ENCODE results near the gene C4orf46. TPM values are rescaled to one million over a fixed set of nuclear protein-coding genes. Genes with fewer than 3 reads are reported as not detected.
"Not testable (repeated sequence)": the region's sequence is repeated elsewhere in the genome, so short reads cannot be mapped to it uniquely, and the experiment has no call there.

C4orf46 gene
- total RNA-seq, 1 donor from 2014 or later: 16.2 TPM

DNA sequence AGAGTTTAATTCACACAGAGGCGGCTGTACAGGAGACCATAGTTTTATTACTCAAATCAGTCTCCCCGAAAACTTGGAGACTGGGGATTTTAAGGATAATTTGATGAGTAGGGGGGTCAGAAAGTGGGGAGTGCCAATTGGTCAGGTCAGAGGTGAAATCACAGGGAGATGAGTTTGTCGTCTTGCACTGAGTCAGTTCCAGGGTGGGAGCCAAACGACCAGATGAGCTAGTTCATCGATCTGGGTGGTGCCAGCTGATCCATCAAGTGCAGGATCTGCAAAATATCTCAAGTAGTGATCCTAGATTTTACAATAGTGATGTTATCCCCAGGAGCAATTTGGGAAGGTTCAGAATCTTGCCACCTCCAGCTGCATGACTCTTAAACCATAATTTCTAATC is 4.4 kb upstream of the C4orf46 start:
- Histone ChIP-seq H3K4me1 (ENCODE audit: control insufficient read depth in 3 of 3, insufficient read depth in 3 of 3, low read length in 3 of 3) (peaks cover 2 to 15% (median 3%) of the 10 kb centered on the region in 3 donors), H3K4me3 (ENCODE audit: low read length in 3 of 3) (no peak overlapping the region), H3K9me3 (ENCODE audit: control insufficient read depth in 3 of 3, low read length in 3 of 3) (no peaks in the 10 kb centered on the region), H3K36me3 (ENCODE audit: control insufficient read depth in 3 of 3, insufficient read depth in 3 of 3, low read length in 3 of 3) (no peaks in the 10 kb centered on the region), H3K9ac (ENCODE audit: low read depth in 1 of 3, low read length in 3 of 3) (no peak overlapping the region), H3K27me3 (ENCODE audit: control insufficient read depth in 3 of 3, insufficient read depth in 3 of 3, low read length in 3 of 3) (no peaks in the 10 kb centered on the region), H3K27ac (ENCODE audit: low read depth, low read length) (no peak overlapping the region)

DNA sequence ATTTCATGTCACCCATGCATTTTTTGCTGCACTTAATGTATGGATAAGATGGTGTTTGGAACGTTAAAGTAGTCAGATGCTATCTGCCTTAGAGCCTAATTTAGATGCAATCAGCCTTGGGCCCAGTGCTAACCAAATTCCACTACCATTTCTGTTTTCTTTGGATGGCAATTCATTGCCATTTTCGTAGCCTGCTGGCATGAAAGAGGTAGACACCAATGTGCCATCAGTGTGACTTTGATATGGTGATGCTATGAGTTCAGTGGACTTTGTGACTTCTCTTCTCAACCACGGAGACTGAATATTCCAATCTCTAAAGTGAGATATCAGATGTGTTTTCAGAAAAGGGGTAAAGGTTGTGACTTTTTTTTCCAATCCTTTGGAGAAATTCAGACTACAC is 1.9 kb upstream of the C4orf46 start:
- no peak overlapping the region for H3K27ac ChIP-seq (ENCODE audit: low read depth, low read length)
- no peaks in the 10 kb centered on the region for H3K27me3 ChIP-seq (ENCODE audit: control insufficient read depth in 3 of 3, insufficient read depth in 3 of 3, low read length in 3 of 3)
- H3K9me3 ChIP-seq (ENCODE audit: control insufficient read depth in 3 of 3, low read length in 3 of 3): no peaks in the 10 kb centered on the region
- H3K9ac ChIP-seq (ENCODE audit: low read depth in 1 of 3, low read length in 3 of 3): no peak overlapping the region
- peaks cover 11 to 21% (median 12%) of the 10 kb centered on the region in 3 donors for H3K4me1 ChIP-seq (ENCODE audit: control insufficient read depth in 3 of 3, insufficient read depth in 3 of 3, low read length in 3 of 3)
- peak overlapping the region in 1 of 3 donors; percentile 17 for H3K4me3 ChIP-seq (ENCODE audit: low read length in 3 of 3)
- no peaks in the 10 kb centered on the region for H3K36me3 ChIP-seq (ENCODE audit: control insufficient read depth in 3 of 3, insufficient read depth in 3 of 3, low read length in 3 of 3)

DNA sequence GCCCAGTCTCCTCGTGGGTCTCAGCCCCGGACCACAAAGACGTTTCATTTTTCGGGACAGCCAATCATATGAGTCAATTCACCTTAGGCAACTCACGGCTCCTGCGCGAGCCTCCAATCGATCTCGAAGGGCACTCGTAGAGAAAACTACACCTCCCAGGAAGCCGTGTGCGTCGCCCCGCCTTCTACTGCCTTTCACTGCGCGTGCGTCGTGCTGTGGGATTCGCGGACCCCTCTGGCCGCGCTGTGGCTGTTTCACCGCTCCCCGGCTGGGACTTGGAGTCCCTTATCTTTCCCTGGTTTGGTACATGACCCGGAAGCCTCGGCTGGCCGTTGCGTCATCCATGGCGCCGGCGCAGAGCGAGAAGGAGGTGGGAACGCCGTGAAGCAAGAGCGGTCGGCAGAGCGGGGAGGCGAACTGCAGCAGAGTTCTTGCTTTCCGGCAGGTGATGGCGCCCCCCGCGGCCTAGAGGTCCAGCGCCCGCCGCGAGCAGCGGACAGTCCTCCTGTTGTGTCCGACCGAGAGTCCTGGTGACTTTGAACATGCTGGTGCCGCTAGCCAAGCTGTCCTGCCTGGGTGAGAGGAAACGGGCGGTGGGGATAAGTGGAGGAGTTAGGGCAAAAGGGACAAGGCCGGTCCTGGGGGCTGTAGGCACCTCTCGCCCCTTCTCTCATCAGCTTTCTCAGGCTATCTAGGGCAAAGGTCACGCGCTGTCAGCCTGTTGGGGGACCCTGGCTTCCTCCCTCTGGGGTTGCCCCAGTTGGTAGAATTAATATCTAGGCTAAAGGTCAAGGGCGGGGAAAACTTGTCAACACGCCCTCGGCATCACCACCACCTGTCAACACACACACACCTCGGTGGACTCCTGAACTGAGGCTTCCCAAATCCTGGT is 474 bp upstream of the C4orf46 start, which contains the start of gene ETFDH:
Gene ETFDH (plus strand): TSS at position 382 of the 892 bp plus-strand sequence. CDS start 161 bp downstream, at position 543.
- Histone ChIP-seq H3K9ac (ENCODE audit: low read depth in 1 of 3, low read length in 3 of 3) (peak within 1 kb of the TSS; percentile 96 to 100 (median 97)), H3K9me3 (ENCODE audit: control insufficient read depth in 3 of 3, low read length in 3 of 3) (no peaks in the 10 kb centered on the region), H3K36me3 (ENCODE audit: control insufficient read depth in 3 of 3, insufficient read depth in 3 of 3, low read length in 3 of 3) (peaks cover 0 to 1% (median 0%) of the 10 kb centered on the region in 3 donors), H3K4me1 (ENCODE audit: control insufficient read depth in 3 of 3, insufficient read depth in 3 of 3, low read length in 3 of 3) (peaks cover 11 to 21% (median 12%) of the 10 kb centered on the region in 3 donors), H3K27me3 (ENCODE audit: control insufficient read depth in 3 of 3, insufficient read depth in 3 of 3, low read length in 3 of 3) (no peaks in the 10 kb centered on the region), H3K4me3 (ENCODE audit: low read length in 3 of 3) (peak within 1 kb of the TSS; percentile 94 to 98 (median 97)), H3K27ac (ENCODE audit: low read depth, low read length) (peak within 1 kb of the TSS; percentile 99)

DNA sequence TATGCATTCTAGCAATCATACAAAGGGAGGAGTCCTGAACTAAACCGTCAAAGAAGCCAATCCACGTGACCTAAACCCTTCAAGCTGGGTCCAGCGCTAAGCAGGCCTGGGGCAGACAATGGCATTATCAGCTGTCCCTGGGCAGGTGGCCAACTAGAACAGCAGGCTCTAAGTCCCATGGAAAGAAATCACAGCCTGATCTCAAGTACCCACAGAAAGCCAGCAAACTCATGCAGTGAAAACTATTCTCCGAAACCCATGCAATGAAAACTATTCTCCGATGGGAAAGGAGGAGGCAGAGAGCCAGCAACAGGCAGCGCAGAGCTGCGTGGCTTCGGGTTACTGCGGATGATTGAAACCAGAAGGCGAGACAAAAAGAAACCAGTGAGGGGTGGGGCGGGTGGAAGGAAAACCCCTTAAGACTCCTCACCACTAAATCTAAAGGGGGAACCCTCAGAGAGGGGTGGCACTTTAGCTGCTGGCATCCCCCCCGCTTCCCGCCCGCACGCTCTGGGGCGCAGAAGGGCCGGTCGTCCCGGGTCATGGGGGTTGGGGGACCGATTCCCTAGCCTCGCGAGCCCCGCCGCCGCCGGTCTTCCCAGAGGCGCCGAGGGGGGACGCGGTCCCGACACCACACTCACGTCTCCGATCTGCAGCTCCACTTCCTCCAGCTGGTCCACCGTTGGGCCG is 567 bp downstream of the C4orf46 start:
- Histone ChIP-seq H3K9me3 (ENCODE audit: control insufficient read depth in 3 of 3, low read length in 3 of 3) (no peaks in the 10 kb centered on the region), H3K27me3 (ENCODE audit: control insufficient read depth in 3 of 3, insufficient read depth in 3 of 3, low read length in 3 of 3) (no peaks in the 10 kb centered on the region), H3K9ac (ENCODE audit: low read depth in 1 of 3, low read length in 3 of 3) (peak overlapping the region; percentile 96 to 100 (median 97)), H3K36me3 (ENCODE audit: control insufficient read depth in 3 of 3, insufficient read depth in 3 of 3, low read length in 3 of 3) (peaks cover 0 to 1% (median 0%) of the 10 kb centered on the region in 3 donors), H3K4me3 (ENCODE audit: low read length in 3 of 3) (peak overlapping the region; percentile 94 to 98 (median 97)), H3K4me1 (ENCODE audit: control insufficient read depth in 3 of 3, insufficient read depth in 3 of 3, low read length in 3 of 3) (peaks cover 11 to 21% (median 12%) of the 10 kb centered on the region in 3 donors), H3K27ac (ENCODE audit: low read depth, low read length) (peak overlapping the region; percentile 99)

DNA sequence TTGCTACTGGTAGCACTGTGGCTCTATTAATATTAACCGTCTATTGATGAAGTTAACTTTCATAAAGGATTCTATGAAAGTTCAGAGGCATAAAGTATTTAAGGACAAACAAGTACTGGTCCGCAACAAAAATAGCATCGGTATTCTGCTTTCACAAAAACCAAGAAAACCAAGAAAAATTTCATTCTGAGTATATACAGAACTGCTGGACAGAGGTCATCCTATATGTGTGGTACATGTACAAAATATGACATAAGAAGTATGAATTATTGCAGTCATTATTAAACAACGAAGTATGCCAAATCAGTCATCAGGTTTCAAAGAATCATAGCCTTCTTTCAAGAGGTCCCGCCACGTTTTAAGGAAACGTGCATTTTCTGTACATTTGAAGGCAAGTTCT is 2.4 kb downstream of the C4orf46 start:
- Histone ChIP-seq H3K4me3 (ENCODE audit: low read length in 3 of 3) (no peak overlapping the region), H3K27me3 (ENCODE audit: control insufficient read depth in 3 of 3, insufficient read depth in 3 of 3, low read length in 3 of 3) (no peaks in the 10 kb centered on the region), H3K36me3 (ENCODE audit: control insufficient read depth in 3 of 3, insufficient read depth in 3 of 3, low read length in 3 of 3) (peaks cover 0 to 1% (median 0%) of the 10 kb centered on the region in 3 donors), H3K9ac (ENCODE audit: low read depth in 1 of 3, low read length in 3 of 3) (no peak overlapping the region), H3K4me1 (ENCODE audit: control insufficient read depth in 3 of 3, insufficient read depth in 3 of 3, low read length in 3 of 3) (peaks cover 11 to 21% (median 12%) of the 10 kb centered on the region in 3 donors), H3K9me3 (ENCODE audit: control insufficient read depth in 3 of 3, low read length in 3 of 3) (no peaks in the 10 kb centered on the region), H3K27ac (ENCODE audit: low read depth, low read length) (no peak overlapping the region)

DNA sequence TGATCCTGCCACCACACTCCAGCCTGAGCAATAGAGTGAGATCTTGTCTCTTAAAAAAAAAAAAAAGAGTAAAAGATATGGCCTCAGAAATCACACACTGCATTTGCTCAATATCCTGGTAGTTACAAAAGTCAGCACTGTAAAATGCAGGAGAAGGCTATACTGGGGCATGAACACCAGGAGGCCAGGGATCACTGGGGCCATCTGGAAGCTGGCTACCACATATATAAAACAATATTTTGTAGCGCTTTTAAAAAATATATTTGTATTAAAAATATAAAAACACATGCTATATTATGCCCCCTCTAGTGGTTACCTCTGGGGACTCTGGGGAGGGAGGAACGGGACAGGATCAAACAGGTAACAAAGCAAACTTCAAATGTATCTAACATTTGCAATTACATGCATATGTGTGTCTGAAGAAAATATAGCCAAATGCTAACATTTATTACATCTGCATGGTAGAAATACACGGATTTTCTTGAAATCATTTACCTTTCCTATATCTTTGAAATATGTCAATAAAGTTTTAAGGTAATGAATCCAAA is 4.0 kb downstream of the C4orf46 start:
- no peak overlapping the region for H3K9ac ChIP-seq (ENCODE audit: low read depth in 1 of 3, low read length in 3 of 3)
- no peaks in the 10 kb centered on the region for H3K27me3 ChIP-seq (ENCODE audit: control insufficient read depth in 3 of 3, insufficient read depth in 3 of 3, low read length in 3 of 3)
- H3K4me3 ChIP-seq (ENCODE audit: low read length in 3 of 3): no peak overlapping the region
- H3K4me1 ChIP-seq (ENCODE audit: control insufficient read depth in 3 of 3, insufficient read depth in 3 of 3, low read length in 3 of 3): peaks cover 10 to 14% (median 11%) of the 10 kb centered on the region in 3 donors
- no peak overlapping the region for H3K27ac ChIP-seq (ENCODE audit: low read depth, low read length)
- peaks cover 0 to 1% (median 0%) of the 10 kb centered on the region in 3 donors for H3K36me3 ChIP-seq (ENCODE audit: control insufficient read depth in 3 of 3, insufficient read depth in 3 of 3, low read length in 3 of 3)
- H3K9me3 ChIP-seq (ENCODE audit: control insufficient read depth in 3 of 3, low read length in 3 of 3): no peaks in the 10 kb centered on the region

DNA sequence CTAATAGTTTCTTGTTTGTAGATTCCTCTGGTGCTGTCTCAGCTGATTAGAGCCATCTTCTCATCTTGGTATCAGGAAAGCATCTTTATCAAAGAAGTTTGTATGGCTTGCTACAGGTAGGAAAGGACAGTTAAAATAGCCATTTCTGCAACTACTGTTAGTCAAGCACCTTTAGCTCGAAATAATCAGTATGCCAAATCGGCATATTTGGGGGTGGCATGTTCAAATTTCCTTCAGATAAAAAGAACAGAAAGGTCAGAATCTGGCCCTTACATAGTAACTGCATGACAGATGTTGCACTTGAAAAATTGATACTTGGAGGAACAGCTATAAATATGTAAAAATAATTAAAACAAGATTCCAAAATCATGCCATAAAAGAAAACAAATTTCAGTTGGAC is 4.8 kb downstream of the C4orf46 start:
- H3K27ac ChIP-seq (ENCODE audit: low read depth, low read length): no peak overlapping the region
- H3K4me3 ChIP-seq (ENCODE audit: low read length in 3 of 3): no peak overlapping the region
- H3K4me1 ChIP-seq (ENCODE audit: control insufficient read depth in 3 of 3, insufficient read depth in 3 of 3, low read length in 3 of 3): peaks cover 8 to 11% (median 10%) of the 10 kb centered on the region in 3 donors
- no peaks in the 10 kb centered on the region for H3K9me3 ChIP-seq (ENCODE audit: control insufficient read depth in 3 of 3, low read length in 3 of 3)
- no peaks in the 10 kb centered on the region for H3K27me3 ChIP-seq (ENCODE audit: control insufficient read depth in 3 of 3, insufficient read depth in 3 of 3, low read length in 3 of 3)
- H3K36me3 ChIP-seq (ENCODE audit: control insufficient read depth in 3 of 3, insufficient read depth in 3 of 3, low read length in 3 of 3): peaks cover 0 to 1% (median 0%) of the 10 kb centered on the region in 3 donors
- no peak overlapping the region for H3K9ac ChIP-seq (ENCODE audit: low read depth in 1 of 3, low read length in 3 of 3)

DNA sequence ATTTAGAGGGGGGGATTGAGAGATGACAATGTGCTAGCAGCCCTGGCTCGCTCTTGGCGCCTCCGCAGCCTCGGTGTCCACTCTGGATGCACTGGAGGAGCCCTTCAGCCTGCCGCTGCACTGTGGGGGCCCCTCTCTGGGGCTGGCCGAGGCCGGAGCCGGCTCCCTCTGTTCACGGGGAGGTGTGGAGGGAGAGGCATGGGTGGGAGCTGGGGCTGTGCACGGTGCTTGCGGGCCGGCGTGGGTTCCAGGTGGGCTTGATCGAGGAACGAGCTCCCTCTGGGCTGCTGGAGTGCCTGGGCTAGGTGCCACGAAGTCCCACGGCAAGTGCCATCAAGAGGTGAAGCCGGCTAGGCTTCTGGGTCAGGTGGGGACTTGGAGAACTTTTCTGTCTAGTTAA is 6.9 kb downstream of the C4orf46 start:
- Histone ChIP-seq H3K9me3 (ENCODE audit: control insufficient read depth in 3 of 3, low read length in 3 of 3) (no peaks in the 10 kb centered on the region), H3K4me3 (ENCODE audit: low read length in 3 of 3) (no peak overlapping the region), H3K36me3 (ENCODE audit: control insufficient read depth in 3 of 3, insufficient read depth in 3 of 3, low read length in 3 of 3) (peaks cover 0 to 1% (median 0%) of the 10 kb centered on the region in 3 donors), H3K9ac (ENCODE audit: low read depth in 1 of 3, low read length in 3 of 3) (no peak overlapping the region), H3K27ac (ENCODE audit: low read depth, low read length) (no peak overlapping the region), H3K4me1 (ENCODE audit: control insufficient read depth in 3 of 3, insufficient read depth in 3 of 3, low read length in 3 of 3) (no peaks in the 10 kb centered on the region), H3K27me3 (ENCODE audit: control insufficient read depth in 3 of 3, insufficient read depth in 3 of 3, low read length in 3 of 3) (no peaks in the 10 kb centered on the region)

DNA sequence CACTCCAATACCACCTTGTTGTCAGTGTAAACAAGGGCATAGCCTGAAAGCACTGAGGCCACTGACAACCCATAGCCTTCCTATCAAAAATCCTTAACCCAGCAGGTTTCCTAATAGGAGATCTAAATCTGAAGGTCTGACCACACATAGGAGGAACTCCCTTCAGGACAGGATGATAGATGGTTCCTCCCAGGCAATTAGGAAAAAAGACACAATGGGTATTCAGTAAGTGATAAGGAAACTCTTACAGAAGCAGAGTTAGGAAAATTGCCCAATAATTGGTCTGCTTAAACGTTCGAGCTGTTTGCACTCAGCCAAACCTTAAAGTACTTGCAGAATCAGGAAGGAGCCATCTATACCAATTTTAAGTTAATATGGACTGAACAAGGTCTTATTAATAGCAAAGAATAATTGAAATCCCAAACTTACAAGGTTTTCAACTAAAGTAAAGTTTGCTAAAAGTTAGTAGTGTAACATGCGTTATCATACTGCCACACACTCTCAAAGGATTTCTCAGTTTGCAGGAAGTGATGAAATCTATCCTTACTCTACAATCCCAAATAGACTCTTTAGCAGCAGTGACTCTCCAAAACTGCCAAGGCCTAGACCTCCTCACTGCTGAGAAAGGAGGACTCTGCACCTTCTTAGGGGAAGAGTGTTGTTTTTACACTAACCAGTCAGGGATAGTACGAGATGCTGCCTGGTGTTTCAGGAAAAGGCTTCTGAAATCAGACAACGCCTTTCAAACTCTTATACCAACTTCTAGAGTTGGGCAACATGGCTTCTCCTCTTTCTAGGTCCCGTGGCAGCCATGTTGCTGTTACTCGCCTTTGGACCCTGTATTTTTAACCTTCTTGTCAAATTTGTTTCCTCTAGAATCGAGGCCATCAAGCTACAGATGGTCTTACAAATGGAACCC is 7.7 kb downstream of the C4orf46 start:
- not testable (repeated sequence) for H3K9ac ChIP-seq (ENCODE audit: low read depth in 1 of 3, low read length in 3 of 3); H3K27me3 ChIP-seq (ENCODE audit: control insufficient read depth in 3 of 3, insufficient read depth in 3 of 3, low read length in 3 of 3); H3K27ac ChIP-seq (ENCODE audit: low read depth, low read length); H3K4me3 ChIP-seq (ENCODE audit: low read length in 3 of 3); H3K36me3 ChIP-seq (ENCODE audit: control insufficient read depth in 3 of 3, insufficient read depth in 3 of 3, low read length in 3 of 3); H3K4me1 ChIP-seq (ENCODE audit: control insufficient read depth in 3 of 3, insufficient read depth in 3 of 3, low read length in 3 of 3); H3K9me3 ChIP-seq (ENCODE audit: control insufficient read depth in 3 of 3, low read length in 3 of 3)

Measured in skeletal muscle tissue (tissue), 4 donors.